ENCODE data around the gene DIPK1B. TPM values are rescaled to one million over a fixed set of nuclear protein-coding genes. Genes with fewer than 3 reads are reported as not detected.

DIPK1B gene
- total RNA-seq, 4 donors from 2014 or later: 19.4 to 23.6 (median 22.6) TPM

DNA sequence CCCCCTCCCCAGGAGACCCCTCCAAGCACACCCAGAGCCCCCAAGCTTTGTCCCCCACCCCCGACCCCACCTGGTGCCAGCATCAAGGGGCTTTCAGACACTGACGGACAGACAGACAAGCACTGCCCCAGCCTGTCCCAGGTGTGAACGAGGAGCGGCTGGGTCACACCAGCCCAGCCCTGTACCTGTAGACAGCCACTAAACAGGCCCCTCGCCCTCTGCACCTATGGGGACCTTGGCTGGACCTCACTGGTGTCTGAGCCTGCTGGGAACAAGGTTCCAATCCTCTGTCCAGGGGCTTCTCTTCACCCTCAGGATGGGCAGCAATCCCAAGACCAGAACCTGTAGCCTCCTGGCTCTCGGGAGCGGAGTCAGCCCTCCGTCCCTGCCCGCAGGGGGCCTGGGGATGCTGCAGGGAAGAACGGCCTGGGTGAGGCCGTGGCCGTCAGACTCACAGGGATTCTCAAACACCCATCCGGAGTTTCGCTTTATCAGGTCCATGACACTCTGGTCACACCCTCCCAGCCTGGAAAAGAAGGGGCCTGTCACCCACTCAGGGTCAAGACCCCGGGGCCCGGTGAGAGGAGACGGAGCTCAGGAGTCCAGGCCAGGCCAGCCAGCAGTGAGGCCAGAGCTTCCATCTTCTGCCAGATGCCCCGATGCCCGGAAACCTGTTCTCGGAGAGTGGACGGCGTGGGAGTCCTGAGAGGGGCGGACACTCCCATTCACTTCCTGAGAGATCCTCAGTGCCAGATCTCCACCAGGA lies 33.2 kb downstream of the DIPK1B start:
- intact Hi-C loops (cut with DNase I): no loop called here
- Histone ChIP-seq H3K27me3 (no peaks in the 10 kb centered on the region), H3K9me3 (no peaks in the 10 kb centered on the region), H3K4me3 (replicated peaks in 1 of 3) (no peak overlapping the region), H3K4me1 (peaks cover 41 to 52% of the 10 kb centered on the region in 2 donors), H3K27ac (no peak overlapping the region), H3K36me3 (no peaks in the 10 kb centered on the region)
- no peak for DNase-seq
- 78 to 88% methylated on average over 7 to 10 of the region's 23 CpGs for WGBS, 2 donors
- TF ChIP-seq POLR2A (IDR thresholded peaks at IDR 0.05): no peak
- TF ChIP-seq, protein P1, sequence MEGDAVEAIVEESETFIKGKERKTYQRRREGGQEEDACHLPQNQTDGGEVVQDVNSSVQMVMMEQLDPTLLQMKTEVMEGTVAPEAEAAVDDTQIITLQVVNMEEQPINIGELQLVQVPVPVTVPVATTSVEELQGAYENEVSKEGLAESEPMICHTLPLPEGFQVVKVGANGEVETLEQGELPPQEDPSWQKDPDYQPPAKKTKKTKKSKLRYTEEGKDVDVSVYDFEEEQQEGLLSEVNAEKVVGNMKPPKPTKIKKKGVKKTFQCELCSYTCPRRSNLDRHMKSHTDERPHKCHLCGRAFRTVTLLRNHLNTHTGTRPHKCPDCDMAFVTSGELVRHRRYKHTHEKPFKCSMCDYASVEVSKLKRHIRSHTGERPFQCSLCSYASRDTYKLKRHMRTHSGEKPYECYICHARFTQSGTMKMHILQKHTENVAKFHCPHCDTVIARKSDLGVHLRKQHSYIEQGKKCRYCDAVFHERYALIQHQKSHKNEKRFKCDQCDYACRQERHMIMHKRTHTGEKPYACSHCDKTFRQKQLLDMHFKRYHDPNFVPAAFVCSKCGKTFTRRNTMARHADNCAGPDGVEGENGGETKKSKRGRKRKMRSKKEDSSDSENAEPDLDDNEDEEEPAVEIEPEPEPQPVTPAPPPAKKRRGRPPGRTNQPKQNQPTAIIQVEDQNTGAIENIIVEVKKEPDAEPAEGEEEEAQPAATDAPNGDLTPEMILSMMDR (IDR thresholded peaks at IDR 0.05): no peak

DNA sequence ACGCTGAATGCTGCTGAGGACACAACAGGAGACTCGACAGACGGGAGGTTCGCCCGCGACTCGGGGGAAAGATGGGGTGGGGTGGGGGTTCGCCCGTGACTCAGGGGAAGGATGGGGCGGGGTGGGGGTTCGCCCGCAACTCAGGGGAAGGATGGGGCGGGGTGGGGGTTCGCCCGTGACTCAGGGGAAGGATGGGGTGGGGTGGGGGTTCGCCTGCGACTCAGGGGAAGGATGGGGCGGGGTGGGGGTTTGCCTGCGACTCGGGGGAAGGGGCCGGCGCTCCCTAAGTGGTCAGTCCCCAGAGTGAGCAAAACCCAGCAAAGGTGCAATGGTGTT lies 33.8 kb downstream of the DIPK1B start:
- Histone ChIP-seq H3K36me3 (no peaks in the 10 kb centered on the region), H3K27me3 (no peaks in the 10 kb centered on the region), H3K27ac (no peak overlapping the region), H3K9me3 (no peaks in the 10 kb centered on the region), H3K4me1 (peaks cover 37 to 51% of the 10 kb centered on the region in 2 donors), H3K4me3 (replicated peaks in 1 of 3) (no peak overlapping the region)
- WGBS, 2 donors: 77 to 81% methylated on average over 5 to 16 of the region's 22 CpGs
- intact Hi-C loops (cut with DNase I): no loop called here
- no peak for DNase-seq
- TF ChIP-seq, protein P1 (IDR thresholded peaks at IDR 0.05): no peak
- no peak for TF ChIP-seq POLR2A (IDR thresholded peaks at IDR 0.05)

DNA sequence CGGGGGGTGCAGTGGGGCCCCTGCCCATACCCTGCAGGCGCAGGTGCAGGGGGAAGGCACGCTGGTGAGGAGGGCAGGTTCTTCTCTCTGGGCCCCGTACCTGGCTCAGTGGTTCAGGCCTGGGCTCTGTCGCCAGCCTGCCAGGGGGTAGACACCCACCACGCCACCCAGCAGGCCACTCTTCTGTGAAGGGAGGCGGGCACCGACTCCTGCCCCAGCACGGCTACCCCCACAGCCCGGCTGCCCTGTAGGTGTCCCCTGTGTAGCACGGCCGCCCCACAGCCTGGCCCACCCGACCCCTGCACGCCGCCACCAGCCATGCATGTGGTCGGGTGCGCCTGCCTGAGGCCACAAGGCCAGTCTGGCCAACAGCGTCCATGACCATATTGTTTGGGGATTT lies 34.2 kb downstream of the DIPK1B start:
- peaks cover 32 to 49% of the 10 kb centered on the region in 2 donors for H3K4me1 ChIP-seq
- intact Hi-C loops (cut with DNase I): no loop called here
- DNase-seq: no peak
- no peaks in the 10 kb centered on the region for H3K9me3 ChIP-seq
- no peaks in the 10 kb centered on the region for H3K27me3 ChIP-seq
- H3K36me3 ChIP-seq: no peaks in the 10 kb centered on the region
- no peak overlapping the region for H3K4me3 ChIP-seq (replicated peaks in 1 of 3)
- TF ChIP-seq, protein P1 (IDR thresholded peaks at IDR 0.05): no peak
- TF ChIP-seq POLR2A (IDR thresholded peaks at IDR 0.05): no peak
- 97% methylated on average over 10 of the region's 18 CpGs; no CpG with 5 or more reads in 1 of the 2 donors for WGBS, 2 donors
- H3K27ac ChIP-seq: no peak overlapping the region

DNA sequence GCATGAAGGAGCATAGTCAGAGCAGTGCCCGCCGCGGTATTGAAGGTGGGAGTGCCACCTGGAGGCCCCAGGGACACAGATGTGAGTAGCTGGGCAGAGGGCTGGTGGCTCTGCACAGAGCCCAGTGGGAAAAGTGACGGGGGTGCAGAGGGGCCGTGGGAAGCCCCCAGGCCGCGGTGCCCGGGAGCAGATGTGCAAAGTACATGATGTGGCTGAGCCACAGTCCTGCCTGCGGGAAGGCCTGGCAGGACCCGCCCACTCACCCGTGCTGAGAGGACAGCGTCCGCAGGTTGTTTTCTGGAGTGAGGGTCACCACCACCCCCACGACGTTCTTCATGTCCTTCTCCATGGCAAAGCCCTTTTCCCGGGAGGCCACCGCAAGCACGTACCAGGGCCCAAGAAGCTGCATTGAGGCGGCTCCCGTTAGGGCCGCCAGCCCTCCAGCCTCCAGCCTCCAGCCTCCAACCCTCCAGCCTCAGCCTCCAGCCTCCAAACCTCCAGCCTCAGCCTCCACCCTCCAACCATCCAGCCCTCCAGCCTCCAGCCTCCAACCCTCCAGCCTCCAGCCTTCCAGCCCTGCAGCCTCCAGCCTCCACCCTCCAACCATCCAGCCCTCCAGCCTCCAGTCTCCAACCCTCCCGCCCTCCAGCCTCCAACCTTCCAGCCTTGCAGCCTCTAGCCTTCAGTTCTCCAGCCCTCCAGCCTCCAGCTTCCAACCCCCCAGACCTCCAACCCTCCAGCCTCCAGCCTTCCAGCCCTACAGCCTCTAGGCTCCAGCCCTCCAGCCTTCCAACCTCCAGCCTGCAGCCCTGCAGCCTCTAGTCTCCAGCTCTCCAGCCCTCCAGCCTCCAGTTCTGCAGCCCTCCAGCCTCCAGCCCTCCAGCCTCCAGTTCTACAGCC lies 35.0 kb downstream of the DIPK1B start:
- DNase-seq: no peak
- Histone ChIP-seq H3K27ac (peak overlapping the region in 1 of 3 donors; percentile 69), H3K9me3 (no peaks in the 10 kb centered on the region), H3K27me3 (no peaks in the 10 kb centered on the region), H3K4me1 (peaks cover 24 to 41% of the 10 kb centered on the region in 2 donors), H3K36me3 (no peaks in the 10 kb centered on the region), H3K4me3 (replicated peaks in 1 of 3) (no peak overlapping the region)
- intact Hi-C loops (cut with DNase I): no loop called here
- WGBS, 2 donors: 90 to 96% methylated on average over 18 to 22 of the region's 22 CpGs
- TF ChIP-seq, protein P1 (IDR thresholded peaks at IDR 0.05): no peak
- no peak for TF ChIP-seq POLR2A (IDR thresholded peaks at IDR 0.05)

DNA sequence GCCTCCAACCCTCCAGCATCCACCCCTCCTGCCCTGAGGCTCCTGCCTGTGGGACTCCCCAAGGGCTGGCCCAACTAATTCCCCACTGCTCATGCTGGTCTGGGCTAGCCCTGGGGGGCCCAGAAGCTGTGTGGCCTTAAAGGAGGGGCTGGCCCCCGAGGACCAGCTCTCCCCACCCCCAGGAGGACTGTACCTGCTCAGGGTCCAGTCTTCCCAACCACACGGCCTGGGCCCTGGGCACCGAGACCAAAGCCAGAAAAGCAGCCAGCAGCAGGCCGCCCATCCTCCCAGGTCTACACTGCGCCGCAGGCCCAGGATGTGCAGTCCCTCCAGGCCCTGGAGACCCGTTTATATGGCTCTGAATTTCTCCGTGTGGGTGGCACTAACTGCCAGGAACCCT lies 35.8 kb downstream of the DIPK1B start, which contains the start of gene LCN6:
LCN6 (minus strand) TSS at position 325 of the 400 bp plus-strand sequence; CDS start at position 283, 42 bp downstream.
- peak within 1 kb of the TSS; percentile 63 to 84 (median 69) for H3K27ac ChIP-seq
- WGBS, 2 donors: 81 to 85% methylated on average over 5 to 7 of the region's 8 CpGs
- TF ChIP-seq, protein P1 (IDR thresholded peaks at IDR 0.05): no peak
- no peak for TF ChIP-seq POLR2A (IDR thresholded peaks at IDR 0.05)
- DNase-seq: no peak
- H3K4me3 ChIP-seq (replicated peaks in 1 of 3): no peak within 1 kb of the TSS
- peaks cover 17 to 34% of the 10 kb centered on the region in 2 donors for H3K4me1 ChIP-seq
- intact Hi-C loops (cut with DNase I): no loop called here
- H3K27me3 ChIP-seq: no peaks in the 10 kb centered on the region
- H3K9me3 ChIP-seq: no peaks in the 10 kb centered on the region
- H3K36me3 ChIP-seq: no peaks in the 10 kb centered on the region

Data from thyroid gland (tissue), 4 donors.